Measurements from ENCODE around the gene GDPGP1.

The GDPGP1 gene

GRCh38 chr15:90227816-90228772, 5.9 kb upstream of the GDPGP1 start:
- no peak for ATAC-seq
- H3K4me1 Mint-ChIP-seq = peaks cover 44% of the 10 kb centered on the region
- no peak overlapping the region for H3K4me3 Mint-ChIP-seq
- H3K27me3 Mint-ChIP-seq = no peaks in the 10 kb centered on the region
- peaks cover 60% of the 10 kb centered on the region for H3K36me3 Mint-ChIP-seq
- H3K27ac Mint-ChIP-seq = peak overlapping the region; percentile 49
- no peaks in the 10 kb centered on the region for H3K9me3 Mint-ChIP-seq

- no peak for ATAC-seq
- H3K4me3 Mint-ChIP-seq = no peak overlapping the region
- no peaks in the 10 kb centered on the region for H3K27me3 Mint-ChIP-seq
- peaks cover 53% of the 10 kb centered on the region for H3K36me3 Mint-ChIP-seq
- peaks cover 46% of the 10 kb centered on the region for H3K4me1 Mint-ChIP-seq
- peak overlapping the region; percentile 49 for H3K27ac Mint-ChIP-seq
- no peaks in the 10 kb centered on the region for H3K9me3 Mint-ChIP-seq
These were observed 5.0 kb upstream of the GDPGP1 start for GRCh38 chr15:90228960-90229359.

GRCh38 chr15:90230071-90230494, 3.9 kb upstream of the GDPGP1 start:
- no peaks in the 10 kb centered on the region for H3K27me3 Mint-ChIP-seq
- H3K4me3 Mint-ChIP-seq = no peak overlapping the region
- H3K27ac Mint-ChIP-seq = peak overlapping the region; percentile 87
- peaks cover 53% of the 10 kb centered on the region for H3K4me1 Mint-ChIP-seq
- H3K36me3 Mint-ChIP-seq = peaks cover 42% of the 10 kb centered on the region
- no peak for ATAC-seq
- H3K9me3 Mint-ChIP-seq = no peaks in the 10 kb centered on the region

- peaks cover 56% of the 10 kb centered on the region for H3K4me1 Mint-ChIP-seq
- no peaks in the 10 kb centered on the region for H3K27me3 Mint-ChIP-seq
- peak overlapping the region; percentile 94 for H3K4me3 Mint-ChIP-seq
- ATAC-seq = no peak
- H3K36me3 Mint-ChIP-seq = peaks cover 36% of the 10 kb centered on the region
- no peaks in the 10 kb centered on the region for H3K9me3 Mint-ChIP-seq
- H3K27ac Mint-ChIP-seq = peak overlapping the region; percentile 87
These were observed 3.4 kb upstream of the GDPGP1 start for GRCh38 chr15:90230610-90231009.

DNA sequence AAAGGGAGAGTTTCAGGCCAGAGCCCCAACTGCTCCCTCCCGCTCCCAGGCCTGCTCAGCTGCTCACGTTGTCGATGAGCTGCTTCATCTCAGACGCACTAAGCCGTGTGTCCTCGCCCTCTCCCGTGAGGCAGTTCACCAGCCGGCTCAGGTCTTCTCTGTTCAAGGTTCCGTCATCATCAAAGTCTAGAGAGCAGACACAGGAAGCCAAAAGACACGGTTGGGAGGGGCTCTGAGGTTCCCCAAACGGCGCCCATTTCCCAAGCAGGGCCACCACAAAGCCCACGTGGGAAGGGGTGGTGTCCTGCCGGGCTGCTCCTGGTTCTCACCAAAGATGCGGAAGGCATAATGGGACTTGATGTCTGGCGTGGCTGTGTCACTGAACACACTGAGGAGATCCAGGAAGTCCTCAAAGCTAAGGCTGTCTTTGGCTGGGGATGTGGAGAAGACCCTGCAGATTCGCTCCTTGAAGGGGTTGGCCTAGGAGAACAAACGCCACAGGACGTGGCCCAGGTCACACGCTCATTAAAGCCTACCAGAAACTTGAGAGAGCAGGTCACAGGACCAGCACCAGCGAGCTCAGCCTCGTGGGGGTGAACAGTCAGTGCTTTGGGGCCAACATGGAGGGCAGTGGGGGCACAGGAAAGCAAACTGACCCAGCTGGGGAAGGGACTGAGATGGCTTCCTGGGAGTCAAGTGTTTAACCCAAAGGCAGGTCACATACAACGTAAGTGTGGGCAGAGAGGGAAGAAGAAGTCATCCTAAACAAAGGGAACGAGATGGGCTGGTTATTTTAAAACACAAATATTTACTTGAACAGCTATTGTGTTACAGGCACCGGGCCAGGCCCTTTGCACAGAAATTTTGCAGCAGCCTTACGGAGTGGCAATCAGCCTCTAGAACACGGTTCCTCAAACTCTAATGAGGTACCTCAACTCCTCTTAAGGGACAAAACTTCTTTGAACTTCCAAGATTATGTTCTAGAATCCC, 2.7 kb upstream of the GDPGP1 start:
- ATAC-seq = peak; percentile 62
- Mint-ChIP-seq H3K27me3 (no peaks in the 10 kb centered on the region), H3K4me3 (peak overlapping the region; percentile 94), H3K4me1 (peaks cover 56% of the 10 kb centered on the region), H3K27ac (peak overlapping the region; percentile 87), H3K36me3 (peaks cover 37% of the 10 kb centered on the region), H3K9me3 (no peaks in the 10 kb centered on the region)

DNA sequence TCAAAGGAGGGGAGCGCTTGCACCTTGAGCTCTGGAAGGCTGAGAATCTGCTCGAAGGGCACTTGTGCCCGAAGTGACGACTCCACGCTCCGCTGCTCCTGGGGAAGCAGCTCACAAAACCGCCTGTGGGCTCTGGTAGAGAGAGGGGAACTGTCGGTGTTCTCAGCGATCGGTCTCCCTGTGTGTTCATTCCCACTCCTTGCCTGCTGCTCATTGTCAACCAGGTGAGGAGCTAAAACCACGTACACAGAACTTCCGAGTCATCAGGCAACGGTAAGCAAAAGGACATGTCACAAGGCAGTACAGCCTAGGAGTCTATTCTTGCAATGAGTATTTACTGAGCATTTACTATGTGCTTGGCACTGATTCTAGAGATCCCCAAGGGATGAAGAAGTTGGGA, 1.8 kb upstream of the GDPGP1 start:
- Mint-ChIP-seq H3K4me1 (peaks cover 56% of the 10 kb centered on the region), H3K27ac (peak overlapping the region; percentile 87), H3K4me3 (peak overlapping the region; percentile 94), H3K9me3 (no peaks in the 10 kb centered on the region), H3K36me3 (peaks cover 43% of the 10 kb centered on the region), H3K27me3 (no peaks in the 10 kb centered on the region)
- ATAC-seq = no peak

DNA sequence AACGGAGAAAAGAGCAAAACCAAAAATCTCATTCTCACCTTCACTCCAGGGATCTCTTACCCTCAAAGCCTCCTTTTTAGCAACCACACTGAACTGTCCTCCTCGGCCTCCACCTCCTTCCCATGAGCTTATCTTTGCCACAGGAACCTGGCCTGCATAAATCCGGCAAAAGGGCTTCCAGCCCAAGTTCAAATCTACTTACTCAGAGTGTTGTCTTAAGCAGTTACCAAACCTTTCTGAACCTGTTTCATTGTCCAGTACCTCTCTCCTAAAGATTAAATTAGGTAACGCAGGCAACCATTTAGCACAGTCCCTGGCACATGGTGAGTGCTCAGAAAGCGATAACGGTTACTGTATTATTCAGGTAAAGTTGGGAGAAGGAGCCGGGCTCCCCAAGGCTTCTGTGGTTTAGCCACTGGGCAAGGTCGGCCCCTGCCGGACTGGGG, 1.0 kb upstream of the GDPGP1 start:
- H3K4me3 Mint-ChIP-seq = peak overlapping the region; percentile 94
- H3K36me3 Mint-ChIP-seq = peaks cover 43% of the 10 kb centered on the region
- no peaks in the 10 kb centered on the region for H3K9me3 Mint-ChIP-seq
- H3K27ac Mint-ChIP-seq = peak overlapping the region; percentile 87
- no peaks in the 10 kb centered on the region for H3K27me3 Mint-ChIP-seq
- ATAC-seq = no peak
- H3K4me1 Mint-ChIP-seq = peaks cover 56% of the 10 kb centered on the region

DNA sequence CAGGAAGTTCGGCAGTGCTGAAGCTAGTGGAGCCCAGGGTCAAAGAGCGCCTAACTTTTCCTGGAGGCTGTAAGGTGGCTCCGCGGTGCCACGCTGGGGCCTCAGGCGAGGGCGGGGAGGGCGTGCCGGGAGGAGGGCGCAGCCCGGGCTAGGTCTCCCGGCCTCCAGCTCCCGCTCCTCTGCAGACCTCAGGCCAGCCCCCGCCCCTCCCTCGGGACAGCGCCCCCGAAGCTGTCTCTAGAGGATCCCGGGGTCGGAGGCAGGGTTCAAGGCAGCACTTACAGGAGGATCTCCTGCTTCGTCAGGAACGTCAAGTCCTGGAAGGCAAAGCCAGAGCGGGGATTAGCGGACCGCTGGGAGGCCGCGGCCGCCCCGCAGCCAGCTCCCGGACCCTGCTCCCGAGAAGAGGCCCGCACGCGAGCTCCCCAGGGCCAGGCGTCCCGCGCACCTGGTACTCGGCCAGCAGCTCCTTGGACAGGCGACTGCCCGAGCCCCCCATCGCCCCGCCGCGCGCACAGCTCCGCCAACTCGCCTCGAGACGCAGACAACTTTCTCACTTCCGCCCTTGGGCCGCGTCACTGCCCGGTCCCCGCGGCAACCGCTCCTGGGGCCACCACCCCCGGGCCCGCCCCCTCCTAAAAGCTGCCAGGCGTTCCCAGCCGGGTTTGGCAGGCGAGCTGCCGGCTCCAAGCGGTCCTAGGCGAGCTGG, 468 bp upstream of the GDPGP1 start, which contains the start of gene CIB1:
CIB1 (minus strand) TSS at position 555 of the 709 bp plus-strand sequence; CDS start at position 499, 56 bp downstream.
- peak; percentile 94 for ATAC-seq
- no peaks in the 10 kb centered on the region for H3K27me3 Mint-ChIP-seq
- peak within 1 kb of the TSS; percentile 94 for H3K4me3 Mint-ChIP-seq
- peaks cover 56% of the 10 kb centered on the region for H3K4me1 Mint-ChIP-seq
- H3K36me3 Mint-ChIP-seq = peaks cover 48% of the 10 kb centered on the region
- peak within 1 kb of the TSS; percentile 87 for H3K27ac Mint-ChIP-seq
- no peaks in the 10 kb centered on the region for H3K9me3 Mint-ChIP-seq

DNA sequence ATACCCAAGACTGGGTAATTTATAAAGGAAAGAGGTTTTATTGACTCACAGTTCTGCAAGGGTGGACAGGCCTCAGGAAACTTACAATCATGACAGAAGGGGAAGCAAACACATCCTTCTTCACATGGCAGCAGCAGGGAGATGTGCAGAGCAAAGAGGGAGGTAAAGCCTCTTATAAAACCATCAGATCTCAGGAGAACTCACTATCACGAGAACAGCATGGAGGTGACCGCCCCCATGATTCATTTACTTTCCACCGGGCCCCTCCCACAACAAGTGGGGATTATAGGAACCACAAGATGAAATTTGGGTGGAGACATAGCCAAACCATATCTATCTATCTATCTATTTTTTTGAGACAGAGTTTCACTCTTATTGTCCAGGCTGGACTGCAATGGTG, 5.4 kb downstream of the GDPGP1 start:
- no peak overlapping the region for H3K27ac Mint-ChIP-seq
- H3K4me3 Mint-ChIP-seq = no peak overlapping the region
- no peaks in the 10 kb centered on the region for H3K9me3 Mint-ChIP-seq
- no peaks in the 10 kb centered on the region for H3K27me3 Mint-ChIP-seq
- ATAC-seq = no peak
- H3K36me3 Mint-ChIP-seq = peaks cover 32% of the 10 kb centered on the region
- H3K4me1 Mint-ChIP-seq = peaks cover 9% of the 10 kb centered on the region

DNA sequence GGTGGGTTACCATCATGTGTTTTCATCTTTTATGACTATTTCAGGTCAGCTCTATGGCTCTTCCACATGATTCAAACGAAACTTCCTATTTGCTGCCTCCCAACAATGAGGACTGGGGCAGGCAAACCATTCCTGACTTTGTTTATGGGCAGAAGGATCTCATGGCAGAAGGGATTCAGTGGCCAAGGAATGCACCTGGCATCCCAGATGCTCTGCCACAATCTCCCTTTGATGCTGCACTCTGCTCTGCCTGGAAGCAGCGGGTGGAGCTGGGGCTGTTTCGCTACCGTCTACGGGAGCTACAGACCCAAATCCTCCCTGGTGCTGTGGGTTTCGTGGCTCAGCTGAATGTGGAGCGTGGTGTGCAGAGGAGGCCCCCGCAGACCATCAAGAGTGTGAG, 6.8 kb downstream of the GDPGP1 start:
- Mint-ChIP-seq H3K36me3 (peaks cover 31% of the 10 kb centered on the region), H3K4me1 (no peaks in the 10 kb centered on the region), H3K4me3 (no peak overlapping the region), H3K27ac (no peak overlapping the region), H3K9me3 (no peaks in the 10 kb centered on the region), H3K27me3 (no peaks in the 10 kb centered on the region)
- no peak for ATAC-seq

DNA sequence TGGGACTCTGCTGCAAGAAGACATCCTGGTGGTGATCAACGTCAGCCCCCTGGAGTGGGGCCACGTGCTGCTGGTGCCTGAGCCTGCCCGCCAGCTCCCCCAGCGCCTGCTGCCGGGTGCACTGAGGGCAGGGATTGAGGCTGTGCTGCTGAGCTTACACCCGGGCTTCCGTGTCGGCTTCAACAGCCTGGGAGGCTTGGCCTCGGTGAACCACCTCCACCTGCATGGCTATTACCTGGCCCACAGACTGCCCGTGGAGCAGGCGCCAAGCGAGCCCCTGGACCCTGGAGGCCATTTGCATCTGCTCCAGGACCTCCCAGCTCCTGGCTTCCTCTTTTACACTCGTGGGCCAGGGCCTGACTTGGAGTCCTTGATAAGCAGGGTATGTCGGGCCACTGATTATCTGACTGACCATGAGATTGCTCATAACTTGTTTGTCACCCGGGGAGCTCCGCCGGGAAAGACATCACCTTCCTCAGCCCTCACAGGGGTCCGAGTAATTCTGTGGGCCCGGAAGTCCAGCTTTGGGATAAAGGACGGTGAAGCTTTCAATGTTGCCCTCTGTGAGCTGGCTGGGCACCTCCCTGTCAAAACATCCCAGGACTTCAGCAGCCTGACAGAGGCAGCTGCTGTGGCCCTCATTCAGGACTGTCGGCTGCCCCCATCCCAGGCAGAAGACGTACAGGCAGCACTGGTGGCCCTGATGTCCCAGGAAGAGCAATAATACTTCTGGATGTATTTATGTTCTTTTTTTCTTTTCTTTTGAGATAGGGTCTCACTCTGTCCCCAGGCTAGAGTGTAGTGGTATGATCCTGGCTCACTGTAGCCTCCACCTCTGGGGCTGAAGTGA, 7.6 kb downstream of the GDPGP1 start:
- peaks cover 24% of the 10 kb centered on the region for H3K36me3 Mint-ChIP-seq

DNA sequence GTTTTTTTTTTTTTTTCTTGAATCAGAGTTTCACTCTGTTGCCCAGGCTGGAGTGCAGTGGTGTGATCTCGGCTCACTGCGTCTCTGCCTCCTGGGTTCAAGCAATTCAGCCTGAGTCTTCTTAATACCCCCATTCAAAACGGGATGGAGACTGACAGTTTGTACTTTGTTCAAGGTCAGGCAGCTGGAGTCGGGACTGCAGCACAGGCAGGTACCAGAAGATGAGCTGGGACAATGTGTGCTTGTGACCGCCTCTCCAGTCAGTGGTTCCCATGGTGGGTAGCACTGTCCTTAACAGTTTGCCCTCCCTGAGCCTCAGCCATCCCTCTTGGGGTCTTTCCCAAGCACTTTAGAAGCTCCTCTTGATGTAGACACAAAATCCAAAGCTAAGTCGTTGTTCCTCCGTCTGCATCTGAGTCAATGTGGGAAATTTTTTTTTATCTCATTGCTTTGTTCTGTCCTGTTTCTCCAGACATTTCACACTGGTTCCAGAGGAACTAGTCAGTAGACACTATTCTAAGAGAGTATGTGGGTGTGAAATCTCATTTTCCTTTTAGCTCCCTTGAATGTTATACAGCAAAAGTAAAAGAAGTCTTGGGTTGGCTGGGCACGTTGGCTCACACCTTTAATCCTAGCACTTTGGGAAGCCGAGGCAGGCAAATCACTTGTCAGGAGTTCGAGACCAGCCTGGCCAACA, 10.1 kb downstream of the GDPGP1 start:
- ATAC-seq = no peak
- Mint-ChIP-seq H3K27me3 (no peaks in the 10 kb centered on the region), H3K27ac (no peak overlapping the region), H3K4me1 (peaks cover 5% of the 10 kb centered on the region), H3K36me3 (peaks cover 12% of the 10 kb centered on the region), H3K4me3 (no peak overlapping the region), H3K9me3 (no peaks in the 10 kb centered on the region)

More for the DNA sequence above, 7.6 kb downstream of the GDPGP1 start:
- Mint-ChIP-seq H3K4me1 (no peaks in the 10 kb centered on the region), H3K27ac (no peak overlapping the region), H3K27me3 (no peaks in the 10 kb centered on the region), H3K4me3 (no peak overlapping the region), H3K9me3 (no peaks in the 10 kb centered on the region)
- ATAC-seq = no peak

DNA sequence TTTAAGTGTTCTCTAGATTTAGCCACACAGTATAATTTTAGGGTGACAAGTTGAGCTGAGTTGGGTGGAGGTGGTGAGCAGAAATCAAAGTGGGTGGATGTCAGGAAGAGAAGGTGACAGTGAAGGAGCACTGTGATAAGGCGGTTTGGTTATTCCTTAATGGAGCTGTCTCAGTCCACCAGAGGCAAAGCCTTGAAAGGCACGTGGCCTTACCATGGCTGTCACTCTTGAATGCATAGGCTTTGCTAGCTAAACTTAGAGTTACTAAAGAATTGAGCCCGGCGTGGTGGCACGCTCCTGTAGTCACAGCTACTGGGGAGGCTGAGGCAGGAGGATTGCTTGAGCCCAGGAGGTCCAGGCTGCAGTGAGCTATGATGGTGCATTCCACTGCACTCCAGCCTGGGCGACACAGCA, 14.8 kb downstream of the GDPGP1 start:
- Mint-ChIP-seq H3K4me1 (peaks cover 18% of the 10 kb centered on the region), H3K27me3 (no peaks in the 10 kb centered on the region), H3K36me3 (no peaks in the 10 kb centered on the region), H3K27ac (peak overlapping the region; percentile 67), H3K4me3 (peak overlapping the region; percentile 76), H3K9me3 (no peaks in the 10 kb centered on the region)
- ATAC-seq = no peak

Data from stimulated activated memory B cell treated with anti-CD40 and anti-IgM and Interleukin-4, amounts not matched to agents 10 μg/mL and 1 μg/mL and 100 μg/mL, for 72 hours (primary cell).